Breast epithelium (tissue), 3 donors: ENCODE results near the gene SSR2.

Experiments
- POLR2A ChIP-seq: fragments of 450-650 bp; IDR thresholded peaks from one replicate; pipeline ENCODE4 v1.6.1; 2016; ENCODE audit warnings: antibody characterized with exemption, mild to moderate bottlenecking, moderate library complexity
- POLR2AphosphoS5 ChIP-seq, 3 donors: sonication (generic); formaldehyde crosslinking; IDR thresholded peaks; one replicate each; pipeline ENCODE4 v1.6.1; 2017; ENCODE audit warnings: antibody characterized with exemption in 3 of 3
- TF ChIP-seq, protein P1 (sequence below), 3 donors: fragments of 450-650 bp; IDR thresholded peaks; one replicate each; pipeline ENCODE4 v1.5.1; 2016 to 2017; ENCODE audit warnings: antibody characterized with exemption in 3 of 3, mild to moderate bottlenecking in 3 of 3, moderate library complexity in 3 of 3

DNA sequence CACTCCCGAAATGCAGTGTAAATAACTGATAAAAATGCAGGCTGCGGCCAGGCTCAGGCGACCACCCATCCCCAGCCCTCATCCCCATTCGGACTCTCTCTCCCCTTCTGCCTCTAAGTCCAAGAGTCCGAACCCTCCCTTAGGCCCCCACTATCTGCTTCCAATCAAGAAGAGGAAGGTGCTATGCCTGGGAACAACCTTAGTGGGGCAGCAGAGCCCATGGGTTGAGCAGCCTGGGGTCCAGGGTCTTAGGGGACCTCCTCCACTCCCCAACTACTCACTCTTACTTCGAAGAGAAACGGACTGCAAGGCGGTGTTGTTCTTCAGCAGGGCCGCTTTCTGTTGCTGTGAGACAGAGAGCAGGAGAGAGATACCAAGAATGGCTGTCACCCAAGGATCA, 54.6 kb downstream of the SSR2 start:
- TF ChIP-seq, protein P1, sequence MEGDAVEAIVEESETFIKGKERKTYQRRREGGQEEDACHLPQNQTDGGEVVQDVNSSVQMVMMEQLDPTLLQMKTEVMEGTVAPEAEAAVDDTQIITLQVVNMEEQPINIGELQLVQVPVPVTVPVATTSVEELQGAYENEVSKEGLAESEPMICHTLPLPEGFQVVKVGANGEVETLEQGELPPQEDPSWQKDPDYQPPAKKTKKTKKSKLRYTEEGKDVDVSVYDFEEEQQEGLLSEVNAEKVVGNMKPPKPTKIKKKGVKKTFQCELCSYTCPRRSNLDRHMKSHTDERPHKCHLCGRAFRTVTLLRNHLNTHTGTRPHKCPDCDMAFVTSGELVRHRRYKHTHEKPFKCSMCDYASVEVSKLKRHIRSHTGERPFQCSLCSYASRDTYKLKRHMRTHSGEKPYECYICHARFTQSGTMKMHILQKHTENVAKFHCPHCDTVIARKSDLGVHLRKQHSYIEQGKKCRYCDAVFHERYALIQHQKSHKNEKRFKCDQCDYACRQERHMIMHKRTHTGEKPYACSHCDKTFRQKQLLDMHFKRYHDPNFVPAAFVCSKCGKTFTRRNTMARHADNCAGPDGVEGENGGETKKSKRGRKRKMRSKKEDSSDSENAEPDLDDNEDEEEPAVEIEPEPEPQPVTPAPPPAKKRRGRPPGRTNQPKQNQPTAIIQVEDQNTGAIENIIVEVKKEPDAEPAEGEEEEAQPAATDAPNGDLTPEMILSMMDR (IDR thresholded peaks at IDR 0.05), result no peak
- TF ChIP-seq POLR2AphosphoS5 (IDR thresholded peaks at IDR 0.05) (no peak), POLR2A (no peak)
